ENCODE measurements around the gene SOCS3.

The SOCS3 gene

DNA sequence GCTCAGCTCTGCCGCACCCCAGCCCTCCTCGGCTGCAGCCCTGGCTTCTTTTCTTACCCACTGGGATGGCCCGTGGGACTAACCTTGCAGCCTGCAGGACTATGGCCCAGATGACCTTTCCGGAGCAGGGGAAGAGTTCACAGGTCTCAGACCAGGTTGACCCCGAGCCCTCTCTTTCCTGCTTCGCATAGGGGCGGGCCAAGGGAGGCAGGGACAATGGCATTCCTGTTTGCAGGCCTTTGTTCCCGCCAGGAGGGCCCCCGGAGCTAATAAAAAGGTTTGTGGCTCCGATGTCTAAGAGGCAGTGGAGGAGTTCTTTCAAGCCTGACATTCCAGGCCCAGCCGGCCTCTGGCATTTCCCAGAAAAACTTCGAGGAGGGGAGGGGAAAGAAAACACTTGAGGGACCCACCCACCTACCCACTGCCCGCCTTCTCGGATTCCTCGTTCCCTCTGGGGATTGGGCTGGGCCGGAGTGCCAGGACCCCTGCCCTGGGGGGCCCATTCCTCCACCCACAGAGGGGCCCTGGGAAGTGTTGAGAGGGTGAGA, 5.8 kb upstream of the SOCS3 start:
- Mint-ChIP-seq H3K27me3 (peaks cover 50% of the 10 kb centered on the region), H3K4me1 (peaks cover 39% of the 10 kb centered on the region), H3K4me3 (no peak overlapping the region), H3K9me3 (no peaks in the 10 kb centered on the region), H3K27ac (peak overlapping the region in 1 of 2 donors; percentile 27)
- ATAC-seq (no peak), DNase-seq (no peak)

DNA sequence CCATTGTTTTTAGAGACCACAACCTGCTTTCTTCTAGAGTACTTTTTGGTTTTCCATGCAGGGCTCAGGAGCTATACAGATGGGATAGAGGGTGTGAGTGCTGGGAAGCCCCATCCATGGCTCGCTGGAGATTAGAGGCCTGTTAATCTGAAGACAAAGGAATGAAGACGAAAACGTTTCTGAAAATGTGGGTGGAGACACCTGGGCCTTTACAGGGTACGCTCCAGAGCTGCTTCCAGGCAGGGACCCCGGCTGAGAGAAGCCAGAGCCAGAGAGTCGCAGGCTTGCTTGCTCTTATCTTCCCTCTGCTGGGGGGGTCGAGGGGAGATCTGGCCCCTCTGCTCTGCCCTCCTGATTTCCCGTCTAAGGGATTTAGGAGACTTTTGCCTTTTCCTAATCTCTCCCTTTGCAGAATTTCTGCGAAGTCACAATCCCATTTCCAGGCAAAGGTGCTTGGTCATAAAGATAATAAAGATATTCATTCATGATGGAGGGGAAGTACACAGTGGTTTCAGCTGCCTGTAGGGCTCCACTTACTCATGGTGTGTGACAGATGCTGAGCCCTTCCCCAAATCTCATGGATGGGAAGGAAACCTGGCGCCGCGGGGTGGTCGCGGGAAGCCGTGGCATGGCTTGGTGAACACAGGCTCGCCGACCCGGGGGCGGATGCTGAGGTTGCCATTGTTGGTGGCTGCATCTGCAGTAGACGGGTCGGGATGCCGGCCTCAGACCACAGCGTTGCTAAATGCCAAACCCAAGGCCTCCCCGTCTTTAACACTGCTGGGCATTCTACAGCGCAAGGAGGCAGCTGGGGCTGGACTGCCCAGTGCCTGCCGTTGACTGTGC, 4.8 kb upstream of the SOCS3 start:
- Mint-ChIP-seq H3K27me3 (peaks cover 50% of the 10 kb centered on the region), H3K9me3 (no peaks in the 10 kb centered on the region), H3K4me1 (peaks cover 38% of the 10 kb centered on the region), H3K27ac (peak overlapping the region in 1 of 2 donors; percentile 35), H3K4me3 (peak overlapping the region; percentile 66 to 70)
- DNase-seq (peak; percentile 34 to 66), ATAC-seq (peak; percentile 16)

DNA sequence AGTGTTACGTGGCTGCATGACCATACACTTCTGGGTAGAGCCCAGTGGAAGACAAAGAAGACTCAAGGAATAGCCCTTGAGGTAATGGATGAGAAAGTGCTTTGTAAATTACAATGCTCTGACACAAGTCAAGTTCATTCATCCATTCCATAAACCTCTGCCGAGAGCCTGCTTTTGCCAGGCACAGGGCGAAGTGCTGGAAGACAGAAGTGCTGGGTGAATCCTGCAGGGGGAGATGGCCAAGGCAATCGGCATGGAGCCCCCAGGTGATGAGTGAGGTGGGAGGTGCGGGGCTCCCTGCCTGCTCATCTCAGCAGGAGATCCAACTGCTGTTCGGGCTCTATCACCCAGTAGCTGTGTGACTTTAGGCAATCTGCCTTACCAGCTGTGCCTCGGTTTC, 2.8 kb upstream of the SOCS3 start:
- Mint-ChIP-seq H3K27me3 (peaks cover 50% of the 10 kb centered on the region), H3K27ac (peak overlapping the region in 1 of 2 donors; percentile 23), H3K4me3 (no peak overlapping the region), H3K9me3 (no peaks in the 10 kb centered on the region), H3K4me1 (peaks cover 47% of the 10 kb centered on the region)
- ATAC-seq (no peak), DNase-seq (no peak)

DNA sequence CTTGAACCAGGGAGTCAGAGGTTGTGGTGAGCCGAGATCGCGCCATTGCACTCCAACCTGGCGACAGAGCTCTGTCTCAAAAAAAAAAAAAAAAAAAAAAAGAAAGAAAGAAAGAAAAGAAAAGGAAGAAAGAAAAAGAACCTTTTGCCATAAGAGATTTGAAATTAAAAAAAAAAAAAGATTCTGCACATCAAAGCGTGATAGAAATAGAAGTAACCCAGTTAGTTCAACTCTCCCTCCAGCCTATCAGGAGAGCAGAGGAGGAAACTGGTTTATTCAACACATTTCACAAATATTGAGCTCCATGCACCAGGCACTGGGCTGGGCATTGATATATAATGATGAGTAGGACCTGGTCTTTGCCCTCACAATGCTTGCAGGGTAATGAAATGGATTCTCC, 2.4 kb upstream of the SOCS3 start:
- ATAC-seq: no peak
- no peak overlapping the region for H3K4me3 Mint-ChIP-seq
- H3K9me3 Mint-ChIP-seq: no peaks in the 10 kb centered on the region
- H3K27ac Mint-ChIP-seq: no peak overlapping the region
- H3K27me3 Mint-ChIP-seq: peaks cover 50% of the 10 kb centered on the region
- H3K4me1 Mint-ChIP-seq: peaks cover 51% of the 10 kb centered on the region
- no peak for DNase-seq

DNA sequence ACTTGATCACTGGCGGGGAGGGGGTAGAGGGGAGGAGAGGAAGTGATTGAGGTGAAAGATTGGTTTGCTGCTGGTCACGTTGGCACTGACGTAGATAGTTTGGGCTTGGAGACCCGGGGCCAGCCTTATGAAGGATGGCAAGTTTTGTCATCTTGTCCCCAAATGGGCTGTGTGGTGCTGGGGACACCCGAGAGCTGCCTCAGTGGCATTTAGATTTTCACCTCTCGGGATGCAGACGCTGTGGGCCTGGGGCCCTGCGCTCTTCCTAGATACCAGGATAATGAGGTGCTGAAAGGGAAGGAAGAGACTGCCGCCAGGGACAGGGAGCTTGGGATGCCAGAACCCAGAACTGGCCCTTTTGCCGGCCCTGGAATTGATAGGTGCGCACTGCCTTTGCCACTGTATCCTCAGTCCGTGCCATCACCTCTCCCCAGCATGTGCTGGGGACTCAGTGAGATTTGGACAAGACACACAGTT, 1.4 kb upstream of the SOCS3 start:
- Mint-ChIP-seq H3K27me3 (peaks cover 43% of the 10 kb centered on the region), H3K4me1 (peaks cover 61% of the 10 kb centered on the region), H3K4me3 (peak overlapping the region; percentile 71 to 85), H3K9me3 (no peaks in the 10 kb centered on the region), H3K27ac (no peak overlapping the region)
- DNase-seq (no peak), ATAC-seq (no peak)

DNA sequence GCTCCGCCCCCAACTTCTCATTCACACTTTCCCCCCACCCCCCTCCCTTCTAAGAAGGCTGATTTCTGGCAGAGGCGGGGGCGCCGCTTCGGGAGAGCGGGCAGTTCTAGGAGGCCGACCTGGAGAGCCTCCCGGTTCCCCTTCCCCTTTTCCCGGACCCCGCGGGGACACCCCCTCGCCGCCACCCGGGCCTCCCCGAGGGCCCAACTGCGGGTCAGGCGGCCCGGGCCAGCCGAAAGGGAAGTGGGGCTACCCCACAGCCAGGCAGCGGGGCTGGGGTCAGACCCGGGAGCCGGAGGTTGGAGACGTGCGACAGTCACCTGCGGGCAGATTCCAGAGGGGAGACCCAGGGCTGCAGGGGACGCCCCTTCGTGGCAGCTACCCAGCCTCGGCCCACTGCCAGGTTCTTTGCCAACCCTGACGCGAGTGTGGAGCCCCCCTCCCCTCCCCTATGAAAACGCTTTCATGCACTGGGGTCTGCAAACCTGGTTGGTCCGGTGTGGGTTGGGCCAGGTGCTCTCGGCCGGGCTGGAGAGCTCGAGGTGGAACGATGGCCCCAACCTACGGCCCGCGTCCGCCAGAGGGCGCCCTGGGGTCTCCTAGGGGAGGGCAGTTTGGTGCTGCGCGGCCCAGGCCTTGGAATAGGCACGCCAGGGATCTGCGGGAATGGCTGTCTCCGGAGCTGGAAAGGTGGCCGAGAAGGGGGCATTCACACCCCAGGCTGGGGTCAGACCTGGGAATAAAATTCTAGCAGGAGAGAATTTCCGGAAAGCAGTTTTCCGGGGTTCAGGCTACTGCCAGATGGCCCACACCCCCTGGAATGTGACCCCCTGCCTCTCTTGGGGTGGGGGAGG, 721 bp upstream of the SOCS3 start:
- peak overlapping the region in 1 of 2 donors; percentile 50 for H3K27ac Mint-ChIP-seq
- H3K4me3 Mint-ChIP-seq: peak overlapping the region; percentile 71 to 85
- DNase-seq (peak; percentile 94 to 96), ATAC-seq (peak; percentile 67)
- H3K9me3 Mint-ChIP-seq: no peaks in the 10 kb centered on the region
- peaks cover 36% of the 10 kb centered on the region for H3K27me3 Mint-ChIP-seq
- peaks cover 62% of the 10 kb centered on the region for H3K4me1 Mint-ChIP-seq

DNA sequence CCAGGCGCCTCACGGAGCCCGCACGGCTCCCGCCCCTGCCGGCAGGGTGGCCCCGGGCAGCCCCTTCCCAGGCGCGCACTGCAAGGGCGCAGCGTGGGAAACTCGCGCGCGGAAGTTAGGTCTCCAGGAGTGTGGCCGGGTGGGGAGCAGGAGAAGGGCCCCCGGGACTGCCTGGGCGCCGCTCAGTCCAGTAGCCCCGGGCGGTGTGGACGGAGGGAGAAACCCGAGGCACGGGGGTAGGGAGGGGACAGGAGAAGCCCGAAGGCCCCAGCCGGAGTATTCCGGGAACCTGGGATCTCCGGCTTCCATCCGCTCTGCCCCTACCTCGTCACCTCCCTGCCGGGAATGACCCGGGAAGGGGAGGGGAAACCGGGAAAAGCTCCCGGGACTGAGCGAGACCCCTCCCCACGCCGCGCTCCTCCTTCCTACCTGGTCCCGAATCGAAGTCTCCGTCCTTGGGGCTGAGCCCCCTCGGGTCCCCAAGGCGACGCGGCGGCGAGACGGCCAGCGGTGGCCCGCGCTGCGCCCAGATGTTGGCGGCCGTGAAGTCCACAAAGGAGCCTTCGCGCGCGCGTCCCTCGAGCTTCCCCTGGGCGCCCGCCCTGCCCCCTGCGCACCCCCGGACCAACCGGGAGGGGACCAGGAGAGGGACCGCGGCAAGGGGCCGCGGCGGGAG, 418 bp downstream of the SOCS3 start:
- ATAC-seq (no peak), DNase-seq (peak; percentile 55 to 64)
- Mint-ChIP-seq H3K27me3 (peaks cover 30% of the 10 kb centered on the region), H3K4me1 (peaks cover 62% of the 10 kb centered on the region), H3K4me3 (peak overlapping the region; percentile 84 to 88), H3K27ac (peak overlapping the region in 1 of 2 donors; percentile 91), H3K9me3 (no peaks in the 10 kb centered on the region)

DNA sequence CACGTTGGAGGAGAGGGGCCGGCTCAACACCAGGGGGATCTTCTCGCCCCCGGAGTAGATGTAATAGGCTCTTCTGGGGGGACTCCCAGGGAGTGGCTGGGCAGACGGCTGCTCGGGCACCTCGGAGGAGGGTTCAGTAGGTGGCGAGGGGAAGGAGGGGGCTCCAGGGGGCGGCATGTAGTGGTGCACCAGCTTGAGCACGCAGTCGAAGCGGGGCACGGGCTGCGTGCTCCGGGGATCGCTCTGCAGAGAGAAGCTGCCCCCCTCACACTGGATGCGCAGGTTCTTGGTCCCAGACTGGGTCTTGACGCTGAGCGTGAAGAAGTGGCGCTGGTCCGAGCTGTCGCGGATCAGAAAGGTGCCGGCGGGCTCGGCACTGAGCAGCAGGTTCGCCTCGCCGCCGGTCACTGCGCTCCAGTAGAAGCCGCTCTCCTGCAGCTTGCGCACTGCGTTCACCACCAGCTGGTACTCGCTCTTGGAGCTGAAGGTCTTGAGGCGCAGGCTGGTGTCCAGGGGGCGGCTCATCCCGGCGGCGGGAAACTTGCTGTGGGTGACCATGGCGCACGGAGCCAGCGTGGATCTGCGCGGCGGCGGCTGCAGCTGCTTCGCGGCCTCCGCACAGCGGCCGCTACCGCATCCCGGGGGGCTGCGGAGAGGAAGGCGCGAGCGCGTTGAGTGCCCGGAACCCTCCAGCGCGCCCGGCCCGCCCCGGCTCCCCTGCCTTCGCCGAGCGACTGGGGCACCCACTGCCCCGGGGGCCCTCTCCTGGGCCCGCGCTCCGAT, 1.1 kb downstream of the SOCS3 start:
- peaks cover 64% of the 10 kb centered on the region for H3K4me1 Mint-ChIP-seq
- DNase-seq (peak; percentile 41 to 45), ATAC-seq (no peak)

DNA sequence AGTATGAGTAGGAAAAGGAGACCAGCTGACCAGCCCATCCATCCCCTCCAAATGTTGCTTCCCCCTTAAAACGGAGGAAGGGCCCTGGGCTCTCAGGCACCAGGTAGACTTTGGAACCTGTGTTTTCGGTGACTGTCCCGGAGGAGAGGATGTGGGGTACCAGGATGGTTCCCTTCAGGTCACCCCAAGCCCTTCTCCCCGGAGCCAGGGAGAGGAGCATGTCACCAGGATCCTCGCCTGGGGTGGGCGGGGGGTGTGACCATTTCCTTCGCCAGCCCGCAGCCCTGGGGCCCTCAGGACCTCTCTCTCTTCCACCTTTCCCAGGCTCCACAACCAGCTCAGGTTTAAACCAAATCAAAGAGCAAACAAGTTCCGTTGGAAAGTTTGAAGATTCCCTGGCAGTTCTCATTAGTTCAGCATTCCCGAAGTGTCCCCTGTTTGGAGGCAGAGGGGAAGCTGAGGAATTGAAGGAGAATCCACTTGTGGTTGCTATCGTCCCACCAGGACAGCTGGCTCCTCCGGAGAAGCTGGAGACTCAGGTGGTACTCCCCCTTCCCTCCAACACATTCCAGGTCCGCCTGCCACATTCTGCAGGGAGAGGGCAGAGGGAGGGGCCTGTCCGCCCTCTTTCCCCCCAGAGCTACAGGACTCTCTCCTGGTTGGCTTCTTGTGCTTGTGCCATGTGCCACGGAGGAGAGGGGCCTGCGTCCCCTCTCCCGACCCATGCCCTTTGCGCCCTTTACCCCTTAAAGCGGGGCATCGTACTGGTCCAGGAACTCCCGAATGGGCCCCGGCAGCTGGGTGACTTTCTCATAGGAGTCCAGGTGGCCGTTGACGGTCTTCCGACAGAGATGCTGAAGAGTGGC, 2.0 kb downstream of the SOCS3 start:
- Mint-ChIP-seq H3K4me1 (peaks cover 72% of the 10 kb centered on the region), H3K9me3 (no peaks in the 10 kb centered on the region), H3K27me3 (peaks cover 16% of the 10 kb centered on the region), H3K27ac (peak overlapping the region; percentile 19 to 65), H3K4me3 (peak overlapping the region; percentile 88 to 91)
- ATAC-seq: no peak
- no peak for DNase-seq

More for the DNA sequence above, 1.1 kb downstream of the SOCS3 start:
- Mint-ChIP-seq H3K27me3 (peaks cover 23% of the 10 kb centered on the region), H3K4me3 (peak overlapping the region; percentile 88 to 91), H3K27ac (peak overlapping the region; percentile 33 to 42), H3K9me3 (no peaks in the 10 kb centered on the region)

DNA sequence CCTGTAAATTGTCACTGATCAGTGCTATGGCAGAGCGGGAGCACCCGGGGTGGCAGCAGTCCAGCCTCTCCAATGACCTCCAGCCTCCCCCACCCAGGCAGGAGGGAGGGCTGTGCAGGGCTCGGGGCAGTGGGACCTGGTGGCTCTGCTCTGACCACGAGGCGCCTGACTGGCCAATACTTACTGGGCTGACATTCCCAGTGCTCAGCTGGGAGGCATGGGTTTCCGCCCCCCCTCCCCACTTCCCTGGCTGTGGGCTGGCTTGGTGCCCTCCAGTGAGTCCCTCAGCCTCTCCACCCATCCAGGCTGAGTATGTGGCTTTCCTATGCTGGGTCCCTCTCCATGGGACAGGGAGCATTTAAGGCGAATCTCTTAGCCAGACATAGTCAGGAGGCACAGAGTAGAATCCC, 2.7 kb downstream of the SOCS3 start:
- Mint-ChIP-seq H3K27ac (peak overlapping the region; percentile 44 to 66), H3K4me1 (peaks cover 71% of the 10 kb centered on the region), H3K27me3 (peaks cover 10% of the 10 kb centered on the region), H3K9me3 (no peaks in the 10 kb centered on the region), H3K4me3 (peak overlapping the region; percentile 88 to 91)
- ATAC-seq (no peak), DNase-seq (no peak)

DNA sequence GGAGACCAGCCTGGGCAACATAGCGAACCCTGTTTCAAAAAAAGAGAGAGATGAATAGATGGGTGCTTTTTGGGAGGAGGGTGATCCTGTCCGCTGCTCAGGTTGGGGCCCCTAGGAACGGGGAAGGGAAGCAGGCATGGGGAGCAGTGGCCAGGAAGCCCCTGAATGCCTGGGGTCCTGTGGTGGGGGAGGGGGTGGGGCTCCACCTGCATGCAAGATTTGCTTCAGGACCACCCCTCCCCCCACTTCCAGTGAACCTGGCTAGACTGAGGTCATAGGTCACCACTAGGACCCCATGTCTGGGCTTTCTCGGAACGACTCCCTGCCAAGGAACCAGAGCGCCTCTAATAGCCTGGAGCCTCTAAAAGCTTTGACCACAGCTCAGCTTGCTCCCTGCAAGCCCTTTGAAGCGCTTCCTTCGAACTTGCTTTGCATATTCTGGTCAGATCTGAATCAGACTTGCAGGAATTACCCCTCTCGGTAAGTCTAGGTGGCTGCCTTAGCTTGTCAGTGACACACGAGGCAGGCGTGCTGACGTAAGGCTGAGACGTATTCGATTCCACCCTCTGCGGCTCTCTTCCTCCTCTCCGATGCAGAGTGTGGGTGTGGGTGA, 3.7 kb downstream of the SOCS3 start:
- H3K4me3 Mint-ChIP-seq: peak overlapping the region; percentile 81 to 91
- no peaks in the 10 kb centered on the region for H3K9me3 Mint-ChIP-seq
- peak; percentile 88 to 95 for DNase-seq
- peak; percentile 73 for ATAC-seq
- H3K4me1 Mint-ChIP-seq: peaks cover 75% of the 10 kb centered on the region
- peaks cover 5% of the 10 kb centered on the region for H3K27me3 Mint-ChIP-seq
- peak overlapping the region; percentile 37 to 72 for H3K27ac Mint-ChIP-seq

DNA sequence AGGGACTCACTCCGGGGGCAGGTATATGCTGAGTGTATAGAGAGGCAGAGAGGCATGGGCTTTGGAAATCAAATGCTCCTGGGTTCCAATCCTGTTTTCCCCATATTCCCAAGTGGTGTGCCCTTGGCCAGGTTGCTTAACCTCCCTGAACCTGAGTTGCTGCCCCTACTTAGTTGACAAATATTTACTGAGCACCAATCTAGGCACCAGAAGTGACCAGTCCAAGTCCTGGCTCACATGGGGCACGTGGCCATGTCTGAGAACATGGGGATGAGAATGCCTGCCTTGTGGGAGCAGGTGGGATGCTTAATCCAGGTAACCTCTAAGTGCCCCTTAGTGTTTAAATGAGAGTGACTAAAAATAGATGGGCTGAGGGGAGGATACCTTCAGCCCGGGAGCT, 4.2 kb downstream of the SOCS3 start:
- Mint-ChIP-seq H3K27ac (peak overlapping the region; percentile 37 to 92), H3K4me1 (peaks cover 72% of the 10 kb centered on the region), H3K9me3 (no peaks in the 10 kb centered on the region), H3K27me3 (peaks cover under 1% of the 10 kb centered on the region), H3K4me3 (peak overlapping the region; percentile 81 to 91)
- no peak for ATAC-seq
- no peak for DNase-seq

DNA sequence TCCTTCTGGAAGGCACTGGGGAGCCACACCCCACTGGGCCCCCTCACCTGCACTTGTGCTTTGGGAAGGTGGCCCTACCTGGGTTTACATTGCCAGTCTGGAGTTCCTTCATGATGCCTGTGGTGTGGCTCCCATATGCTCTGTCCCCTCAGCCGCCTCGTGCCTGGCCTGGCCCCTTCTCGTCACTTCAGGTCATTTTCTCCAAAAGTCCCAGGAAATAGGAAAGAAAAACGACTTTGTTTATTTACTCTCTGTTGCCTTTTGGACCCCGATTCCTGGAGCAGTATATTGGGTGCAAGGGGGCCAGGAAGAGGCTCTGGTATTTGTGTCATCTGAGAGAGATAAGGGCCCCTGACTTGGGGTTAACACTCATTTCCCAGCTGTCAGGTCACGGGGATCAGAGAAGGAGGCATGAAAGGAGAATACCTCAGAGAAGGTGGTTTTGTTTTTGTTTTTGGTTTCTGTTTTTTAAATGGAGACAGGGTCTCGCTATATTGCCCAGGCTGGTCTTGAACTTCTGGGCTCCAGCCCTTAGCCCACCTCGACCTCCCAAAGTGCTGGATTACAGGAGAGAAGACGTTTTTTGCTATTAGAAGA, 4.7 kb downstream of the SOCS3 start:
- Mint-ChIP-seq H3K27me3 (no peaks in the 10 kb centered on the region), H3K27ac (peak overlapping the region in 1 of 2 donors; percentile 92), H3K4me3 (peak overlapping the region; percentile 81 to 91), H3K4me1 (peaks cover 75% of the 10 kb centered on the region), H3K9me3 (no peaks in the 10 kb centered on the region)
- DNase-seq: peak in 1 of 2 donors; percentile 57
- ATAC-seq: peak; percentile 11
